ENCODE data around the gene TRIB2. TPM values are rescaled to one million over a fixed set of nuclear protein-coding genes. Genes with fewer than 3 reads are reported as not detected.

The TRIB2 gene
- total and polyA plus RNA-seq, 2 donors (not counting 3 experiments of a cell fraction or from before 2014, with no cell fraction given) = 15.8 to 20.5 TPM

DNA sequence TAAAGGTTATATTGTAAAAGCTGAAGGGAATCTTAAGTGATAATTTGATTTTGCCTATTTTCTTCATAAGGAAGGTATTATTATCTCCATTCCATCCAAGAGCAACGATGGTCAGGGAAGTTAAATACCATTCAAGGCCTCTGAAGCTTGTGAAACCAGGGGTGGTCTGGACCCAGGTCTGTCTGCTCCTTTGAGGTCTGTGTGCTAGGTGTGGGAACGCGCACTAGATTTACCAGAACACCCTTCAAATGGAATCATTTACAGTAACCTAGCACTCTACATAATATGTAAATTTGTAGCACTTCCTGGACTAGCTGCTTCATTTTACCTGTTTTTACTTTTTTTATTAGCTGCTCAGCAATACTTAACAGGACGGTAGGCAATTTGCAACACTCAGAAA is 6.4 kb upstream of the TRIB2 start:
- CTCF ChIA-PET = no interaction called here
- no peak for FAIRE-seq
- no peak overlapping the region for H2AFZ ChIP-seq (ENCODE audit: low read depth, low read length)
- no peaks in the 10 kb centered on the region for H4K20me1 ChIP-seq (replicated peaks; ENCODE audit: control insufficient read depth, extremely low read depth, insufficient read depth, low read length)
- no peak for TF ChIP-seq GATA2 (IDR thresholded peaks at IDR 0.05; ENCODE audit: insufficient read depth, insufficient read length, low read depth, low read length)
- TF ChIP-seq EZH2 (IDR thresholded peaks at IDR 0.05; ENCODE audit: borderline replicate concordance, low read depth, low read length, severe bottlenecking) = no peak
- TF ChIP-seq POLR2AphosphoS5 (IDR thresholded peaks at IDR 0.05; ENCODE audit: insufficient read depth, low read depth, low read length) = no peak
- TF ChIP-seq, protein P1, sequence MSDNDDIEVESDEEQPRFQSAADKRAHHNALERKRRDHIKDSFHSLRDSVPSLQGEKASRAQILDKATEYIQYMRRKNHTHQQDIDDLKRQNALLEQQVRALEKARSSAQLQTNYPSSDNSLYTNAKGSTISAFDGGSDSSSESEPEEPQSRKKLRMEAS (IDR thresholded peaks at IDR 0.05; ENCODE audit: insufficient read depth, insufficient read length) = no peak
- TF ChIP-seq JUN (IDR thresholded peaks at IDR 0.05; ENCODE audit: borderline replicate concordance, insufficient read depth, insufficient read length, low read depth) = no peak
- H3K4me3 ChIP-seq (replicated peaks in 1 of 3; ENCODE audit: insufficient read depth in 1 of 3, low read depth in 1 of 3, low read length in 3 of 3) = no peak overlapping the region
- BruUV-seq (replicated peaks) = no TSS peak
- dilution Hi-C loops (cut with MboI; ENCODE audit: extremely low pct_ligation_motif_present, low sequenced_read_pairs) (loop anchor here (25.0 kb wide), 1 partner anchor 148 kb away; no protein-coding TSS in a partner anchor), intact Hi-C loops (cut with micrococcal nuclease) (no loop called here)
- H3K9me1 ChIP-seq (replicated peaks; ENCODE audit: control insufficient read depth, extremely low read depth, insufficient read depth, low read length) = no peaks in the 10 kb centered on the region
- peaks cover 11% of the 10 kb centered on the region for H3K4me1 ChIP-seq (ENCODE audit: control insufficient read depth, extremely low read depth, insufficient read depth, low read length)
- no peak overlapping the region for H3K27ac ChIP-seq (ENCODE audit: insufficient read depth, low read depth, low read length)
- no peaks in the 10 kb centered on the region for H3K79me2 ChIP-seq (ENCODE audit: control insufficient read depth, insufficient read depth, low read length)
- no peaks in the 10 kb centered on the region for H3K27me3 ChIP-seq (ENCODE audit: control insufficient read depth in 2 of 2, insufficient read depth in 2 of 2, low read length in 2 of 2)
- POLR2A ChIA-PET = no interaction called here
- no peaks in the 10 kb centered on the region for H3K36me3 ChIP-seq (ENCODE audit: control insufficient read depth in 2 of 2, extremely low read depth in 1 of 2, insufficient read depth in 2 of 2, low read length in 2 of 2)
- H3K4me2 ChIP-seq (ENCODE audit: insufficient read depth, low read length) = no peak overlapping the region
- no peak for DNase-seq (ENCODE audit: low read depth, low spot score)
- no peaks in the 10 kb centered on the region for H3K9me3 ChIP-seq (replicated peaks; ENCODE audit: control insufficient read depth, insufficient read depth, low read length)
- H3K9ac ChIP-seq (replicated peaks; ENCODE audit: extremely low read depth, insufficient read depth, low read length) = no peak overlapping the region

DNA sequence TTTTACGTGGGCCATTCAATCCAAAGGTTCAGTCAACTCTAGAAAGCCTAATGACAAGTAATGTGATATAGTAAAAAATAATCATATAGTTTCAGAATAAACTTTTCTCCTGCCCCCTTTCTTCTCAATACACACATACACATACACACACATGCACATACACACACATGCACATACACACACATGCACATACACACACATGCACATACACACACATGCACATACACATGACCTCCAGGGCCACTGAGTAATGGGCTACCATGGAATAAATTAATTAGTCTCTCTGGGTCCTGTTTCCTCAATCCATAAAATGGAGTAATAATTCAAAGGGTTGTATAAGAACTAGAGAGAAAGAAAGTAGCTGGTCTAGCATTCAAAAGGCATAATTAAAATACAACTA is 5.4 kb upstream of the TRIB2 start:
- no peak overlapping the region for H3K9ac ChIP-seq (replicated peaks; ENCODE audit: extremely low read depth, insufficient read depth, low read length)
- intact Hi-C loops (cut with micrococcal nuclease) = no loop called here
- H3K9me1 ChIP-seq (replicated peaks; ENCODE audit: control insufficient read depth, extremely low read depth, insufficient read depth, low read length) = no peaks in the 10 kb centered on the region
- FAIRE-seq (no peak), DNase-seq (ENCODE audit: low read depth, low spot score) (no peak)
- no peak overlapping the region for H2AFZ ChIP-seq (ENCODE audit: low read depth, low read length)
- no peaks in the 10 kb centered on the region for H4K20me1 ChIP-seq (replicated peaks; ENCODE audit: control insufficient read depth, extremely low read depth, insufficient read depth, low read length)
- H3K4me1 ChIP-seq (ENCODE audit: control insufficient read depth, extremely low read depth, insufficient read depth, low read length) = peaks cover 22% of the 10 kb centered on the region
- TF ChIP-seq, protein P2, sequence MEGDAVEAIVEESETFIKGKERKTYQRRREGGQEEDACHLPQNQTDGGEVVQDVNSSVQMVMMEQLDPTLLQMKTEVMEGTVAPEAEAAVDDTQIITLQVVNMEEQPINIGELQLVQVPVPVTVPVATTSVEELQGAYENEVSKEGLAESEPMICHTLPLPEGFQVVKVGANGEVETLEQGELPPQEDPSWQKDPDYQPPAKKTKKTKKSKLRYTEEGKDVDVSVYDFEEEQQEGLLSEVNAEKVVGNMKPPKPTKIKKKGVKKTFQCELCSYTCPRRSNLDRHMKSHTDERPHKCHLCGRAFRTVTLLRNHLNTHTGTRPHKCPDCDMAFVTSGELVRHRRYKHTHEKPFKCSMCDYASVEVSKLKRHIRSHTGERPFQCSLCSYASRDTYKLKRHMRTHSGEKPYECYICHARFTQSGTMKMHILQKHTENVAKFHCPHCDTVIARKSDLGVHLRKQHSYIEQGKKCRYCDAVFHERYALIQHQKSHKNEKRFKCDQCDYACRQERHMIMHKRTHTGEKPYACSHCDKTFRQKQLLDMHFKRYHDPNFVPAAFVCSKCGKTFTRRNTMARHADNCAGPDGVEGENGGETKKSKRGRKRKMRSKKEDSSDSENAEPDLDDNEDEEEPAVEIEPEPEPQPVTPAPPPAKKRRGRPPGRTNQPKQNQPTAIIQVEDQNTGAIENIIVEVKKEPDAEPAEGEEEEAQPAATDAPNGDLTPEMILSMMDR (IDR thresholded peaks at IDR 0.05; ENCODE audit: extremely low read depth in 1 of 2, insufficient read depth in 1 of 2, low read depth in 1 of 2, low read length in 2 of 2) = no peak
- no peak for TF ChIP-seq GATA2 (IDR thresholded peaks at IDR 0.05; ENCODE audit: insufficient read depth, insufficient read length, low read depth, low read length)
- no peak for TF ChIP-seq POLR2AphosphoS5 (IDR thresholded peaks at IDR 0.05; ENCODE audit: insufficient read depth, low read depth, low read length)
- no peak for TF ChIP-seq EZH2 (IDR thresholded peaks at IDR 0.05; ENCODE audit: borderline replicate concordance, low read depth, low read length, severe bottlenecking)
- TF ChIP-seq JUN (IDR thresholded peaks at IDR 0.05; ENCODE audit: borderline replicate concordance, insufficient read depth, insufficient read length, low read depth) = no peak
- TF ChIP-seq POLR2A (IDR thresholded peaks at IDR 0.05; ENCODE audit: low read depth, low read length) = no peak
- TF ChIP-seq, protein P1 (IDR thresholded peaks at IDR 0.05; ENCODE audit: insufficient read depth, insufficient read length) = no peak
- TF ChIP-seq FOS (IDR thresholded peaks at IDR 0.05; ENCODE audit: borderline replicate concordance, insufficient read depth, low read length) = no peak
- no peak for TF ChIP-seq MYC (IDR thresholded peaks at IDR 0.05; ENCODE audit: low read depth, low read length)
- H3K79me2 ChIP-seq (ENCODE audit: control insufficient read depth, insufficient read depth, low read length) = no peaks in the 10 kb centered on the region
- H3K27me3 ChIP-seq (ENCODE audit: control insufficient read depth in 2 of 2, insufficient read depth in 2 of 2, low read length in 2 of 2) = no peaks in the 10 kb centered on the region
- H3K27ac ChIP-seq (ENCODE audit: insufficient read depth, low read depth, low read length) = no peak overlapping the region
- no peak overlapping the region for H3K4me2 ChIP-seq (ENCODE audit: insufficient read depth, low read length)
- no peaks in the 10 kb centered on the region for H3K36me3 ChIP-seq (ENCODE audit: control insufficient read depth in 2 of 2, extremely low read depth in 1 of 2, insufficient read depth in 2 of 2, low read length in 2 of 2)
- H3K4me3 ChIP-seq (replicated peaks in 1 of 3; ENCODE audit: insufficient read depth in 1 of 3, low read depth in 1 of 3, low read length in 3 of 3) = no peak overlapping the region
- dilution Hi-C loops (cut with MboI; ENCODE audit: extremely low pct_ligation_motif_present, low sequenced_read_pairs) = loop anchor here (25.0 kb wide), 1 partner anchor 149 kb away; no protein-coding TSS in a partner anchor
- no TSS peak for BruUV-seq (replicated peaks)
- ChIA-PET POLR2A (no interaction called here), CTCF (interaction anchor here (0.8 kb wide), 1 partner anchor 883 kb away, joined by 3 read pairs; no protein-coding TSS in a partner anchor)
- no peaks in the 10 kb centered on the region for H3K9me3 ChIP-seq (replicated peaks; ENCODE audit: control insufficient read depth, insufficient read depth, low read length)
